ENCODE results near the gene F8A2. TPM values are rescaled to one million over a fixed set of nuclear protein-coding genes. Genes with fewer than 3 reads are reported as not detected.
"Not testable (repeated sequence)": the region's sequence is repeated elsewhere in the genome, so short reads cannot be mapped to it uniquely, and the experiment has no call there.

Gene F8A2
- polyA plus RNA-seq: not detected

DNA sequence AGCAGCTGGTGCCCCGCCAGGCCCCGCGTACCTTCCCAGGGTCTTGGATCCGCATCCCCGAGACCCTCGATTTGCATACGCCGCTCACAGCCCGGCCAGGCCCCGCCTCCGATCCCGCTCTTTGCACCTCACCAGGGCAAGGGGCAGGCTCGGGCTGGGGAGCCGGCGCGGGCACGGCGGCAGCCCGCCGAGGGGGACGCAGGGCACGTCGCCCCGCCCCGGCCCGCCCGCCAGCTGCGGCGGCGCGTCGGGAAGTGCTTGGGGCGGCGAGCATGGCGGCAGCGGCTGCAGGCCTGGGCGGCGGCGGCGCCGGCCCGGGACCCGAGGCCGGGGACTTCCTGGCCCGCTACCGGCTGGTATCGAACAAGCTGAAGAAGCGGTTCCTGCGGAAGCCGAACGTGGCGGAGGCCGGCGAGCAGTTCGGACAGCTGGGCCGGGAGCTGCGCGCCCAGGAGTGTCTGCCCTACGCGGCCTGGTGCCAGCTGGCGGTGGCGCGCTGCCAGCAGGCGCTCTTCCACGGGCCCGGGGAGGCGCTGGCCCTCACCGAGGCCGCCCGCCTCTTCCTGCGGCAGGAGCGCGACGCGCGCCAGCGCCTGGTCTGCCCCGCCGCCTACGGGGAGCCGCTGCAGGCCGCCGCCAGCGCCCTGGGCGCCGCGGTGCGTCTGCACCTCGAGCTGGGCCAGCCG, at the start of gene F8A2:
Gene F8A2 (plus strand): TSS at position 253 of the 686 bp plus-strand sequence. CDS start 20 bp downstream, at position 273.
- H3K27me3 Mint-ChIP-seq, H3K4me1 Mint-ChIP-seq: not testable (repeated sequence)

DNA sequence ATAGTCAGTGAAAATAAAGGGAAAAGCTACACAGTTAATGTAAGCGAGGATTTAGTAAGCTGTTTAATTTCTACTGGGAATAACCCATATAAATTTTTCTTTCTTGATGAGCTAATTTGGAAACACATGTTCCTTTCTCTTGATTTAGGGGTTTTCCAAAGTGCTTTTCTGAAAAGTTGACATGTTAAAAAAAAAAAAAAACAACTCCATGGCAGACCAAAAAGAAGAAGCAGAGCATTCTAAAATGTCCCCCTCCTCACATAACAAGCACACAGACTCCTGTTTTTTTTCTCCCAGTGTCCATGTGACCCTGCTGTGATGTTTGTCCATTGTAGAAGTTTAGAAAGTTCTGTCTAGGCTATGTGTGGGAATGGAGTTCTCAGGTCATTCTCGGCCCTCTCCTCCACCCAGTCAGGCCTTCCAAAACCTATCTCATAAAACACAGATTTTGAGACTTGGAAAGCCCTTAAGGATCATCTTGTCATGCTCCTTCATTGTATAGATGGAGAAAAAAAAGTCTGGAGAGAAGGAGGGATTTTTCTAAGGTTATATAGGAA, 48.3 kb upstream of the F8A2 start:
- Mint-ChIP-seq H3K9me3 (peaks cover 0 to 5% (median 4%) of the 10 kb centered on the region in 3 donors), H3K4me3 (no peak overlapping the region)

More for the DNA sequence above, at the start of gene F8A2:
- H3K27ac Mint-ChIP-seq, H3K36me3 Mint-ChIP-seq, H3K4me3 Mint-ChIP-seq, H3K9me3 Mint-ChIP-seq: not testable (repeated sequence)

DNA sequence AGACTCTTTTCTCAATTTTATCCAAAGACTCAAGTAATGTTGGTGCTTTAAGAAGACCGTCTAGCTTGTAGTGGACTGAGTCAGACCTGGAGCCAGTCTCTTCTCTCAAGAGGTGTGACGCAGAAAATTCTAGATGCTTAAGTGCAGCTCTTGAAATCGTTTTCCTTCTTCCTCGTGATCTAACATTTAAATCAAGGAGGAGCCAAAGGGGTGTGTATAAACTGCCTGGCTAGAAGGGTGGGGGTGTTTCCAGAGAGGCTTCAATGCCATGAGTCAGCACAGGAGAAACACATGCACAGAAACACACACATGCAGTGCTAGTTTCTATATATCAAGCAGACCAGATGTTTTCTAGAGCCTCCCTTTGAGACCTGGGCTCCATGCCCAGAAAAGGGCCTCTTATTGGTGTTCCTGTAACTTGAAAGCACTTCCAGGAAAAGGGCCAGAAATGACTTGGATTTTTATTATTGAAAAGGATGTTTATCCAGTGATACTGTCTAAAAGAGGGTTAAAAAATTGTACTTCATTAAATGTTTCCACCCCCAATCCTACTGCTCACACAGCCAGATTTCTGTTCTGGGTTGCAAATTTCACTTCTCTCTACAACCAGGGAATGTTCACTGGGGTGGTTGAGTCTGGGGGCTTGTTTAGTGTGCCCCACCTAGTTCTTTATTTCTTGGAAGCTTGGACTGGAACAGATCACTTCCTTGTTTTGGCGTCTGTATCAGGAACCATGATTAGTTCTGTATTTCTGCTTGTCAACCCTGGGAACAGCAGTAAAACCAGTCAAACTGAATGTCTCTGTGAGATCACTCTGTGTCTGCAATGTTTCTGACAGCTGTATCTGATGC, 47.2 kb upstream of the F8A2 start, which contains the start of gene CLIC2:
Gene CLIC2 (minus strand): TSS at position 129 of the 851 bp plus-strand sequence. CDS start 187 bp downstream, outside the sequence.
- Mint-ChIP-seq H3K36me3 (no peaks in the 10 kb centered on the region), H3K9me3 (peaks cover 0 to 2% (median 0%) of the 10 kb centered on the region in 3 donors), H3K27me3 (no peaks in the 10 kb centered on the region), H3K4me3 (no peak within 1 kb of the TSS), H3K4me1 (no peaks in the 10 kb centered on the region), H3K27ac (no peak within 1 kb of the TSS)

More for the DNA sequence above, 48.3 kb upstream of the F8A2 start:
- Mint-ChIP-seq H3K4me1 (no peaks in the 10 kb centered on the region), H3K27ac (no peak overlapping the region), H3K27me3 (no peaks in the 10 kb centered on the region), H3K36me3 (no peaks in the 10 kb centered on the region)

GRCh38 chrX:155335337-155335712, 46.6 kb upstream of the F8A2 start:
- H3K4me1 Mint-ChIP-seq, H3K27ac Mint-ChIP-seq, H3K36me3 Mint-ChIP-seq, H3K27me3 Mint-ChIP-seq, H3K9me3 Mint-ChIP-seq, H3K4me3 Mint-ChIP-seq: not testable (repeated sequence)

GRCh38 chrX:155345689-155346088, 36.2 kb upstream of the F8A2 start:
- H3K27me3 Mint-ChIP-seq, H3K36me3 Mint-ChIP-seq, H3K4me3 Mint-ChIP-seq, H3K4me1 Mint-ChIP-seq, H3K27ac Mint-ChIP-seq, H3K9me3 Mint-ChIP-seq: not testable (repeated sequence)

- not testable (repeated sequence) for H3K4me1 Mint-ChIP-seq, H3K27ac Mint-ChIP-seq, H3K4me3 Mint-ChIP-seq, H3K36me3 Mint-ChIP-seq, H3K9me3 Mint-ChIP-seq, H3K27me3 Mint-ChIP-seq
Measured at GRCh38 chrX:155349448-155349847, 32.4 kb upstream of the F8A2 start.

DNA sequence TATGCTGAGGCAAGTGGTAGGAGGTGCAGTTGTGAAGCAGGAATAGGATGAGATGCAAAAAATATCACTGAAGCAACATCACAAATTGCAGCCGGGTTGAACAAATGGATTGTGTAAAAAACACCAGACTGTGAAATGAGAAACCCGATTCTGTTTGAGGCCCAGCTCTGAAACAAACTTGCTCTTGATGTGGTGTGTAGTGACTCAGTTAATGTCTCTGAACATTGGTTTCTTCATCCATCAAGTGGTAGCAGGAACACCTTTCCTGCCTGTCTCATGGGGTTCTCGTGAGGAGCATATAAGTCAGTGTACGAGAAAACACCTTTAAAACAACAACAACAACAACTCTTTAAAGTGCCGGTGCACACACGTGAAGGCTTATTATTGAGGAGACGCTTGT, 18.2 kb upstream of the F8A2 start:
- H3K36me3 Mint-ChIP-seq, H3K4me1 Mint-ChIP-seq, H3K9me3 Mint-ChIP-seq, H3K27ac Mint-ChIP-seq, H3K27me3 Mint-ChIP-seq, H3K4me3 Mint-ChIP-seq: not testable (repeated sequence)

GRCh38 chrX:155373777-155374458, 8.0 kb upstream of the F8A2 start:
- not testable (repeated sequence) for H3K27me3 Mint-ChIP-seq, H3K4me1 Mint-ChIP-seq, H3K27ac Mint-ChIP-seq, H3K36me3 Mint-ChIP-seq, H3K9me3 Mint-ChIP-seq, H3K4me3 Mint-ChIP-seq

DNA sequence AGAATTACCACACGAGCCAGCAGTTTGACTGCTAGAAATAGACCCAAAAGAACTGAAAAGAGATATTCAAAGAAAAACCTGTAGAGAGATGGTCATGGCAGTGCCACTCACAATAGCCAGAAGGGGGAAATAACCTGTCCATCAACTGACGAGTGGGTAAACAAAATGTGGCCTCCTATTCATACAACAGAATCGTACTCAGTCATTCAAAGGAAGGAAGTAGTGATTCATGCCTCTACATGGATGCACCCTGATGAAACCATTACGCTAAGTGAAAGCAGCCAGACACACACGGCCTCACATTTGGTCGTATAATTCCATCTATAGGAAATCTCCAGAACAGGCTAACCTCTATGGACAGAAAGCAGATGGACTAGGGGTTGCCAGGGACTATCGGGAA, 2.1 kb upstream of the F8A2 start:
- H3K4me1 Mint-ChIP-seq, H3K36me3 Mint-ChIP-seq, H3K9me3 Mint-ChIP-seq, H3K27me3 Mint-ChIP-seq, H3K4me3 Mint-ChIP-seq, H3K27ac Mint-ChIP-seq: not testable (repeated sequence)

DNA sequence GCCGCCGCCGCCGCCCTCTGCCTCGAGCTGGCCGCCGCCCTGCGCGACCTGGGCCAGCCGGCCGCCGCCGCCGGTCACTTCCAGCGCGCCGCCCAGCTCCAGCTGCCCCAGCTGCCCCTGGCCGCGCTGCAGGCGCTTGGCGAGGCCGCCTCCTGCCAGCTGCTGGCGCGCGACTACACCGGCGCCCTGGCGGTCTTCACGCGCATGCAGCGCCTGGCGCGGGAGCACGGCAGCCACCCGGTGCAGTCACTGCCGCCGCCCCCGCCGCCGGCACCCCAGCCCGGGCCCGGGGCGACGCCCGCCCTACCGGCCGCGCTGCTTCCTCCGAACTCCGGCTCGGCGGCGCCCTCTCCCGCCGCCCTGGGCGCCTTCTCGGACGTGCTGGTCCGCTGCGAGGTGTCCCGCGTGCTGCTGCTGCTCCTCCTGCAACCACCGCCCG, 653 bp downstream of the F8A2 start:
- H3K36me3 Mint-ChIP-seq, H3K9me3 Mint-ChIP-seq, H3K27ac Mint-ChIP-seq, H3K27me3 Mint-ChIP-seq, H3K4me1 Mint-ChIP-seq, H3K4me3 Mint-ChIP-seq: not testable (repeated sequence)

DNA sequence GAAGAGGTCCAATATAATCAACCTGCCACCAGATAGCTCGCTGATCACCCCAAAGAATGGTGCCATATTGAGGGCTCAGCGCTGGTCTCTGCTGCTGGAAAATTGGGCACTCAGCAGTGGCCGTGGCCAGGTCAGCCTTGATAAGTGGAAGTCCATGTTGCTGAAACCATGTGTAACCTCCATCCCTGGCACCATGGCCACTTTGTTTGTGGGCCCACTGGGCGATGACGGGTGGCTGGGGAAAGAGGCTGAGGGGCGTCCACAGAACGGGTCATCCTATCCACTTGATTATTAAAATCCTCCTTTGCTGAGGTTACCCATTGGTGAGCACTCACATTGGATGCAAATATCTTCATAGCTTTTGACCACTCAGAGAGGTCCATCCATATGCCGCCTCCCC, 7.7 kb downstream of the F8A2 start:
- Mint-ChIP-seq H3K27me3 (no peaks in the 10 kb centered on the region), H3K4me3 (peak overlapping the region in 1 of 4 donors; percentile 80), H3K9me3 (peaks cover 0 to 2% (median 0%) of the 10 kb centered on the region in 3 donors), H3K36me3 (peaks cover 9% of the 10 kb centered on the region), H3K27ac (no peak overlapping the region), H3K4me1 (peaks cover 10 to 17% (median 10%) of the 10 kb centered on the region in 3 donors)

- H3K9me3 Mint-ChIP-seq, H3K36me3 Mint-ChIP-seq, H3K4me1 Mint-ChIP-seq, H3K27me3 Mint-ChIP-seq, H3K27ac Mint-ChIP-seq: not testable (repeated sequence)
- H3K4me3 Mint-ChIP-seq: peak overlapping the region in 1 of 4 donors; percentile 6
Measured at GRCh38 chrX:155394747-155395276, 12.9 kb downstream of the F8A2 start.

GRCh38 chrX:155406429-155406828, 24.5 kb downstream of the F8A2 start:
- Mint-ChIP-seq H3K4me3 (no peak overlapping the region), H3K27me3 (no peaks in the 10 kb centered on the region), H3K36me3 (peaks cover 2% of the 10 kb centered on the region), H3K27ac (no peak overlapping the region), H3K4me1 (no peaks in the 10 kb centered on the region), H3K9me3 (peaks cover 7 to 25% (median 9%) of the 10 kb centered on the region in 3 donors)

DNA sequence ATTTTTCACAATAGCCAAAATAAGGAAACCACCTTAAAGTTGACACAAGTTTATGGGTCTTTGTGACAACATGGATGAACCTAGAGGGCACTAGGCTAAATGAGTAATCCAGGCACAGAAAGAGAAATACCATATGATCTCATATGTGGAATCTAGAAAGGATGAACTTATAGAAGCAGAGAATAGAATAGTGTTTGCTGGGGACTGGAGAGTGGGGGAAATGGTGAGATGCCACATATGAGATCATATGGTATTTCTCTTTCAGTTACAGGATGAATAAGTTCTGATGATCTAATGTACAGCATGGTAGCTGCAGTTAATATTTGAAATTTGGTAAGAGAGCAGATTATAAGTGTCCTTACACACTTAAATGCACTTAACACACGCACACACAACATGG, 35.9 kb downstream of the F8A2 start:
- H3K27me3 Mint-ChIP-seq: no peaks in the 10 kb centered on the region
- H3K4me3 Mint-ChIP-seq: no peak overlapping the region
- peaks cover 0 to 5% (median 1%) of the 10 kb centered on the region in 3 donors for H3K9me3 Mint-ChIP-seq
- H3K27ac Mint-ChIP-seq: no peak overlapping the region
- peaks cover 0 to 2% (median 0%) of the 10 kb centered on the region in 3 donors for H3K4me1 Mint-ChIP-seq
- H3K36me3 Mint-ChIP-seq: peaks cover 2% of the 10 kb centered on the region
